Calu3 (cell line): ENCODE results near the gene CCDC85C. TPM values are rescaled to one million over a fixed set of nuclear protein-coding genes. Genes with fewer than 3 reads are reported as not detected.
A peak's percentile ranks its signal among the peaks of the same experiment; 100 is the strongest.

Experiments used
- BruUV-seq: library from RNA; stranded (reverse); fragments of 400-500 nt; replicated peaks from 2 replicates; lab custom pipeline; 2021; lab: Mats Ljungman, UMichigan
- CTCF ChIA-PET: fragments of 300-600 bp; sonication (Branson Sonifier 250); formaldehyde crosslinking; loops from one replicate; lab custom pipeline; 2022; ENCODE audit warnings: antibody characterized with exemption; lab: Charles Lee
- DNase-seq: peaks from one replicate; pipeline ENCODE4 v3.0.0; 2022
- H3K27ac Mint-ChIP-seq: one replicate; pipeline ENCODE4 v1.8.0; 2022; ENCODE audit warnings: mixed read lengths; ENCODE audit not compliant: unreplicated experiment
- H3K27me3 Mint-ChIP-seq: one replicate; pipeline ENCODE4 v1.8.0; 2022; ENCODE audit warnings: mixed read lengths; ENCODE audit not compliant: unreplicated experiment
- H3K36me3 Mint-ChIP-seq: one replicate; pipeline ENCODE4 v1.8.0; 2022; ENCODE audit warnings: mild to moderate bottlenecking, moderate library complexity, mixed read lengths; ENCODE audit not compliant: insufficient read depth, unreplicated experiment
- H3K4me1 Mint-ChIP-seq: one replicate; pipeline ENCODE4 v1.8.0; 2022; ENCODE audit warnings: mild to moderate bottlenecking, low read depth, mixed read lengths; ENCODE audit not compliant: unreplicated experiment
- H3K4me3 Mint-ChIP-seq: one replicate; pipeline ENCODE4 v1.8.0; 2022; ENCODE audit warnings: mild to moderate bottlenecking, low read depth, moderate library complexity, mixed read lengths; ENCODE audit not compliant: unreplicated experiment
- H3K9me3 Mint-ChIP-seq: one replicate; pipeline ENCODE4 v1.8.0; 2022; ENCODE audit warnings: low read depth, mixed read lengths; ENCODE audit not compliant: unreplicated experiment
- intact Hi-C: fragments of 100-400 bp; cut with micrococcal nuclease; formaldehyde crosslinking; loops from one replicate; pipeline ENCODE4 v1.10.0; 2022; ENCODE audit not compliant: unreplicated experiment
- total RNA-seq: library from RNA; stranded (reverse); gene quantifications from 2 replicates; pipeline ENCODE4 v1.2.3, GENCODE V29; 2022
- TF ChIP-seq, protein P1 (sequence below): fragments of 200-600 bp; IDR thresholded peaks from one replicate; pipeline ENCODE4 v1.8.0; 2022; ENCODE audit warnings: antibody characterized with exemption; ENCODE audit not compliant: unreplicated experiment

Gene CCDC85C
- total RNA-seq, 1 experiment from 2014 or later = 45.1 TPM

DNA sequence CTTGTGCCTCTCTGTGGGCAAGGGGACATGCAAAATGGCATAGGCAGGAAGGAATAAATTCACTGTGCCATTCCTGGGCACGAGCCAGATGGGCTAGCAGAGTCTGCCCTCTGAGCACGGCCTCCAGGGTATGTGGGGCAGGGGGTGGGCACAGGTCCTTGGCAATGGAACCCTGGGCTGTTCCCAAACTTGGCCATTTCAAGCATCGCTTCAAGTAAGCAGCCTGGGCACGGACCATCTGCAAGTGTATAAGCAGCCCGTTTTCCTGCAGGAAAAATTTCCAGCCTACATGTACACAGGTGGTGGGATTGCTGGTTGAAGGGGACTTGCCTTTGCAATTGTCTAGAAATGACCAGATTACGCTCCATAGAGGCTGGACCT, 40.3 kb downstream of the CCDC85C start:
- no peak for DNase-seq
- H3K27ac Mint-ChIP-seq = no peak overlapping the region
- H3K4me3 Mint-ChIP-seq = no peak overlapping the region
- BruUV-seq = no TSS peak
- intact Hi-C loops = loop anchor here (1.0 to 5.0 kb wide), 3 partner anchors 15 to 66 kb away; partner anchors contain the start of gene CCDC85C
- H3K9me3 Mint-ChIP-seq = no peaks in the 10 kb centered on the region
- CTCF ChIA-PET = interaction anchor here (1.2 to 1.4 kb wide), 4 partner anchors 10 to 40 kb away, joined by 5 to 6 read pairs (median 6); partner anchors contain the start of gene CCDC85C
- H3K36me3 Mint-ChIP-seq = peaks cover 17% of the 10 kb centered on the region
- TF ChIP-seq, protein P1, sequence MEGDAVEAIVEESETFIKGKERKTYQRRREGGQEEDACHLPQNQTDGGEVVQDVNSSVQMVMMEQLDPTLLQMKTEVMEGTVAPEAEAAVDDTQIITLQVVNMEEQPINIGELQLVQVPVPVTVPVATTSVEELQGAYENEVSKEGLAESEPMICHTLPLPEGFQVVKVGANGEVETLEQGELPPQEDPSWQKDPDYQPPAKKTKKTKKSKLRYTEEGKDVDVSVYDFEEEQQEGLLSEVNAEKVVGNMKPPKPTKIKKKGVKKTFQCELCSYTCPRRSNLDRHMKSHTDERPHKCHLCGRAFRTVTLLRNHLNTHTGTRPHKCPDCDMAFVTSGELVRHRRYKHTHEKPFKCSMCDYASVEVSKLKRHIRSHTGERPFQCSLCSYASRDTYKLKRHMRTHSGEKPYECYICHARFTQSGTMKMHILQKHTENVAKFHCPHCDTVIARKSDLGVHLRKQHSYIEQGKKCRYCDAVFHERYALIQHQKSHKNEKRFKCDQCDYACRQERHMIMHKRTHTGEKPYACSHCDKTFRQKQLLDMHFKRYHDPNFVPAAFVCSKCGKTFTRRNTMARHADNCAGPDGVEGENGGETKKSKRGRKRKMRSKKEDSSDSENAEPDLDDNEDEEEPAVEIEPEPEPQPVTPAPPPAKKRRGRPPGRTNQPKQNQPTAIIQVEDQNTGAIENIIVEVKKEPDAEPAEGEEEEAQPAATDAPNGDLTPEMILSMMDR = no peak
- no peaks in the 10 kb centered on the region for H3K27me3 Mint-ChIP-seq
- peaks cover 59% of the 10 kb centered on the region for H3K4me1 Mint-ChIP-seq

DNA sequence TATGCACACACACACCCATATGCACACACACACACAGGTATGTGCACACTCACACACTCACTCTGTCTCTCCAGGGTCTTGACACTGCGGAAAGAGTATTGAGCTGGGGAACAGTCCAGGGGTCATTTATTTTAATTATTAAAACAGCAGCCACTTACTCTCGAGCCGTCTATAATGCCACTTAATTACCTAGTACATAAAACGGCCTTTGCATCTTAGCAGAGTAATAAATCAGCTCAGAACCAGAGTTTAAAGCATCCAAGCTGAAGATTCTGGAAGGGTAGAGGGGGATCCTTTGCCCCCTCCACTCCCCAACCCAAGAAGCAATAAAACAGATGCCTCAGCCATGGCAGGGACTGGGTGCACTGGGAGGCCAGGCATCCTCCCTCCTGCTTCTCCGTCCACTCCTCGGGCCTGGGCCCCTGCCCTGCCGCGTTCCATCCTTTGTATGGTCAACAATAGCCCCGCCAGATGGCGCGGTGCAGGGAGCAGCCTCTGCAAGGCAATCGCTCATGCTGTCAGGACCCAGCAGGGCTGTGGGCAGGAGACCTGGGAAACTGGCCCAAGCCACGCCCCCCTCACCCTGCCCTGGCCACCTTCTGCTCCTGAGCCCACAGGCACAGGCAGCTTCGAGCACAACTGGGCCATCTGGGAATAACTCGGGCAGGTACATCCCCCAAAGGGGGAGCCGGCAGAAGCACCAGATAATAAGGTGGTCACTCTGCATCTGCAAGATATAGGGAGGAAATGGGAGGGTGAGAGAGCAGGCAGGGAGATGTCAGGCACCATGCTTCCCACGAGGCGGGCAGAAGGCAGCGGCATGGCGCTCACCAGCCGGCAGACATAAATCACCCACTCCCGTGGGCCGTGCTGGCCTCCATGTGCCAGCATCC, 40.9 kb downstream of the CCDC85C start:
- TF ChIP-seq, protein P1 = peak; percentile 38
- Mint-ChIP-seq H3K4me1 (peaks cover 59% of the 10 kb centered on the region), H3K4me3 (no peak overlapping the region)

DNA sequence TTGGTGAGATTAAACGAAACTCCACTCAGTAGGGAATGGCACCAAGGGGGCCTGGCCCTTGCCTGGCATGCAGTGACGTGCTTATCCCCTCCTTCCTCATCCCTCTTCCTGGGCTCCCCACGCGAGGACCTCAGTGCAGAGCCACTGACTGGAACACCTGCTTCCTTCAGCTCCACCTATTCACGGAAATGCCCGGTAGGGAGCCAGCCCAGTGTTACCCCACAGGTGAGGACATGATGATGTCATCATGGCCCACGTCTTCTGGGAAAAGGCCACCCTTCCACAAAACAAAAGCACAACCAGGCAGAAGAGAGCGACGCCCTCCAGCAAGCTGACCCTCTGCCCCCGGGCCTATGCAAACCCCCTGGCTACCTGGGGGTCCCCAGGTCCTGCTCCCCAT, 42.1 kb downstream of the CCDC85C start:
- Mint-ChIP-seq H3K4me3 (no peak overlapping the region), H3K27me3 (no peaks in the 10 kb centered on the region), H3K9me3 (no peaks in the 10 kb centered on the region), H3K4me1 (peaks cover 54% of the 10 kb centered on the region), H3K36me3 (peaks cover 17% of the 10 kb centered on the region), H3K27ac (no peak overlapping the region)
- no TSS peak for BruUV-seq
- CTCF ChIA-PET = no interaction called here
- no peak for DNase-seq
- intact Hi-C loops = loop anchor here (5.0 kb wide), 1 partner anchor 40 kb away; the partner anchor contains the start of gene CCDC85C
- TF ChIP-seq, protein P1 = no peak

More for the DNA sequence above, 40.9 kb downstream of the CCDC85C start:
- H3K27me3 Mint-ChIP-seq = no peaks in the 10 kb centered on the region
- no peak overlapping the region for H3K27ac Mint-ChIP-seq
- no TSS peak for BruUV-seq
- H3K9me3 Mint-ChIP-seq = no peaks in the 10 kb centered on the region
- CTCF ChIA-PET = interaction anchor here (0.5 to 1.4 kb wide), 7 partner anchors 9 to 73 kb away, joined by 4 to 6 read pairs (median 5); partner anchors contain the start of gene CCDC85C
- DNase-seq = peak; percentile 93
- H3K36me3 Mint-ChIP-seq = peaks cover 17% of the 10 kb centered on the region
- intact Hi-C loops = loop anchor here (1.0 to 5.0 kb wide), 2 partner anchors 39 to 66 kb away; partner anchors contain the start of gene CCDC85C

DNA sequence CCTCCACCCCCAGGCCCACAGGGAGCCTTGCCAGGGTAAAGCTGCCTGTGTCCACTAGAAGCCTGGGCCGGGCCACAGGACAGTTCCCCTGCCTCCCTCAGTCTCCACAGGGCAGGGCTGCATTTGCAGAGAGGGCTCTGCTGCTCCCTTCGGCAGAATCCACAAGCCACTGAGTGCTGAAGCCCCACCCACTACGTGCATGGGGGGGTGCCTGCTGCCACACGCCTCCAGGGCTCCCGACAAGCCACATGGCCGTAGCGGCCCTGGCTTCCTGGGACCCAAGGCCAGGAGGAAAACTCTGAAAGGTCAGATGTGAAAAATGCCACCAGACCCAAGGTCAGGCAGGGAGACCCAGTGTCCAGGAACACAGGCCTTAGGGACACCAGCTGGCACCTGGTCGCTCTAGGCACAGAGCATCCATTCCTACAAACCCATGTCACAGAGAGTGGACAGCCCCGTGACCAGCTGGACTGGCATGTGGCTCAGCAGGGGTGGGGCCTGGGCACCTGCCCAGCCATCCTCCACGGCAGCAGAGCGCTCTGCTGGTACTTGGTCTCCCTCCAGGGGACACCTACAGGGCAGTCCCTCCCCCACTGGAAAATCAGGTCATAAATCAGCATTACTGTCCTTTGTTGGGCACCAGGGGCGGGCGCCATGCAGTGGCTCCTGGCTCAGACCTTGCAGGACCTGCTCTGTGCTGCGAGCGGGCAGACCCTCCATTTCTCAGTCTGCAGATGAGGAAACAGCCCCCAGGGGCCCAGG, 42.9 kb downstream of the CCDC85C start:
- TF ChIP-seq, protein P1 = no peak
- BruUV-seq = no TSS peak
- Mint-ChIP-seq H3K27ac (no peak overlapping the region), H3K27me3 (no peaks in the 10 kb centered on the region), H3K9me3 (no peaks in the 10 kb centered on the region), H3K36me3 (peaks cover 17% of the 10 kb centered on the region), H3K4me1 (peaks cover 50% of the 10 kb centered on the region), H3K4me3 (no peak overlapping the region)
- intact Hi-C loops = loop anchor here (5.0 kb wide), 1 partner anchor 41 kb away; the partner anchor contains the start of gene CCDC85C
- peak; percentile 46 for DNase-seq
- CTCF ChIA-PET = no interaction called here
